Smooth muscle cell (in vitro differentiated cells): ENCODE data around the gene TDRKH. TPM values are rescaled to one million over a fixed set of nuclear protein-coding genes. Genes with fewer than 3 reads are reported as not detected.
"Not testable (repeated sequence)": the region's sequence is repeated elsewhere in the genome, so short reads cannot be mapped to it uniquely, and the experiment has no call there.

Source experiments
- DNase-seq: peaks from one replicate; lab custom pipeline; 2025; ENCODE audit not compliant: unreplicated experiment; lab: John Stamatoyannopoulos, UW
- H2AFZ ChIP-seq: fragments of 200-600 bp; sonication (generic); 2 replicates; pipeline ENCODE4 v1.6.0; 2016; ENCODE audit warnings: antibody characterized with exemption, low read depth, mild to moderate bottlenecking
- H3F3A ChIP-seq: fragments of 200-600 bp; sonication (generic); 2 replicates; pipeline ENCODE4 v1.6.0; 2017; ENCODE audit warnings: antibody characterized with exemption, low read depth
- H3K27ac ChIP-seq: fragments of 200-600 bp; sonication (generic); 2 replicates; pipeline ENCODE4 v1.5.1; 2016; ENCODE audit warnings: low read depth, mild to moderate bottlenecking
- H3K27me3 ChIP-seq: fragments of 200-600 bp; sonication (generic); 2 replicates; pipeline ENCODE4 v1.6.1; 2016; ENCODE audit warnings: low read depth, mild to moderate bottlenecking
- H3K36me3 ChIP-seq: fragments of 200-600 bp; sonication (generic); 2 replicates; pipeline ENCODE4 v1.5.1; 2016; ENCODE audit warnings: low read depth
- H3K4me1 ChIP-seq: fragments of 200-600 bp; sonication (generic); 2 replicates; pipeline ENCODE4 v1.5.1; 2016; ENCODE audit warnings: low read depth
- H3K4me2 ChIP-seq: fragments of 200-600 bp; sonication (generic); 2 replicates; pipeline ENCODE4 v1.6.0; 2016; ENCODE audit warnings: mild to moderate bottlenecking
- H3K4me3 ChIP-seq: fragments of 200-600 bp; sonication (generic); 2 replicates; pipeline ENCODE4 v1.5.1; 2016; ENCODE audit warnings: mild to moderate bottlenecking
- H3K79me2 ChIP-seq: fragments of 200-600 bp; sonication (generic); 2 replicates; pipeline ENCODE4 v1.6.0; 2016; ENCODE audit warnings: low read depth, mild to moderate bottlenecking
- H3K9ac ChIP-seq: fragments of 200-600 bp; sonication (generic); 2 replicates; pipeline ENCODE4 v1.6.0; 2016; ENCODE audit warnings: low read depth
- H3K9me3 ChIP-seq: fragments of 200-600 bp; sonication (generic); replicated peaks from 2 replicates; pipeline ENCODE4 v1.5.1; 2016; ENCODE audit warnings: low read depth
- H4K20me1 ChIP-seq: fragments of 200-600 bp; sonication (generic); 2 replicates; pipeline ENCODE4 v1.6.0; 2016; ENCODE audit warnings: low read depth
- CTCF ChIP-seq: fragments of 200-600 bp; sonication (generic); IDR thresholded peaks from 2 replicates; pipeline ENCODE4 v1.5.1; 2017; ENCODE audit warnings: borderline replicate concordance, mild to moderate bottlenecking, antibody characterized with exemption; ENCODE audit not compliant: insufficient read depth, poor library complexity, severe bottlenecking
- WGBS: methylation state at CpG from one replicate; pipeline ENCODE4 v1.1.7; 2016; ENCODE audit warnings: low lambda C conversion rate; 5-methylcytosine and 5-hydroxymethylcytosine counted together
- polyA plus RNA-seq: library from polyadenylated mRNA; unstranded; fragments of >200 nt; fragmentation: Nextera tagmentation; extraction: Ambion mirVana; gene quantifications from 2 replicates; pipeline ENCODE4 v1.2.1, GENCODE V29; 2016
- total RNA-seq: library from RNA; depleted of rRNA; stranded (reverse); fragments of >200 nt; gene quantifications from 2 replicates; pipeline ENCODE4 v1.2.3, GENCODE V29; 2014

Gene TDRKH
- total and polyA plus RNA-seq, 2 experiments from 2014 or later: 4.7 to 8.5 TPM

DNA sequence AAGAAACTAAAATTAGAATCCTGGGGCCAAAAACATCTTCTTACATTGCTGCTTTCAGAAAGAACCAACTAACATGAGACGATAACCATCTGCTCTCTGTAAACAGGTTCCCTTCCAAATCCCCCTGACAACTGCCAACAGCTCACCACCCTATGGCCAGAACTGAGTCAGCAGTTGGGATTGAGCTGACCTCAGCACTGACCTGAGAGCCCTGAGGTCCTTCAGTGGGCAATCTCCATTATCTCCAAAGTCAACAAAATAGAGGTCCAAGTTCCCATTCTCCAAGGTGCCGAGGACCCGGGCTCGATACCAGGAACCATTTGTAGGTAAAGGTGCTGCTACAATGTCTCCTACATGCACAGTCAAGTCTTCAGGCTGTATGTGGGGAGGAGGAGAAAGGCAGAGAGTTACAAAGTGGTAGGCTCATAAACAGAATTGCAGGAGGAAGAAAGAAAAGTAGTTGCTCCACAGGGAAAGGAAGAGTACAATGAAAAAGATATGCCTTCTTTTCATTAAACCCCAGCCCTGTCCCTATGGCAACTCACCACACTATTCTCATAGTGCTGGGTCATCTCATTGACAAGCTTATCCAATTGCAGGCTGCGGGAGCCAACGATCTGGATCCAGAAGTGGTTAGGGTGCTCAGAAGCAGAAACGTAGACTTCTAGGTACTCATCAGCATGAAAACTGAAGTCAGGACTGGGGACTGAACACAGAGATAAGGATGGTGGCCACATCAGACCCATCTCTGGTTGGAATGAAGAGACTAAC lies 14.2 kb downstream of the TDRKH start:
- Histone ChIP-seq H3K4me1 (no peaks in the 10 kb centered on the region), H3K4me2 (no peak overlapping the region), H3K9me3 (no peaks in the 10 kb centered on the region), H3K9ac (no peak overlapping the region), H3K36me3 (no peaks in the 10 kb centered on the region), H4K20me1 (no peaks in the 10 kb centered on the region), H2AFZ (no peak overlapping the region), H3K27me3 (no peaks in the 10 kb centered on the region), H3K27ac (no peak overlapping the region), H3K79me2 (no peaks in the 10 kb centered on the region), H3K4me3 (no peak overlapping the region), H3F3A (no peaks in the 10 kb centered on the region)
- no peak for TF ChIP-seq CTCF
- no peak for DNase-seq
- 95% methylated on average over 7 of the region's 7 CpGs for WGBS

- Histone ChIP-seq H2AFZ (no peak overlapping the region), H3K9me3 (no peaks in the 10 kb centered on the region), H3K27me3 (no peaks in the 10 kb centered on the region), H3K27ac (peak overlapping the region; percentile 85), H3K4me3 (no peak overlapping the region), H3K9ac (no peak overlapping the region), H3K4me2 (no peak overlapping the region), H3K4me1 (no peaks in the 10 kb centered on the region), H3F3A (no peaks in the 10 kb centered on the region), H4K20me1 (no peaks in the 10 kb centered on the region), H3K79me2 (no peaks in the 10 kb centered on the region), H3K36me3 (no peaks in the 10 kb centered on the region)
- WGBS: 50% methylated on average over 3 of the region's 3 CpGs
- TF ChIP-seq CTCF: no peak
- no peak for DNase-seq
These were observed 15.9 kb downstream of the TDRKH start for GRCh38 chr1:151774256-151774922.

- Histone ChIP-seq H3K36me3 (no peaks in the 10 kb centered on the region), H3K4me2 (no peak overlapping the region), H2AFZ (no peak overlapping the region), H3F3A (no peaks in the 10 kb centered on the region), H3K79me2 (no peaks in the 10 kb centered on the region), H3K27ac (peak overlapping the region; percentile 85), H3K9me3 (no peaks in the 10 kb centered on the region), H3K27me3 (no peaks in the 10 kb centered on the region), H3K4me1 (no peaks in the 10 kb centered on the region), H3K9ac (peak overlapping the region; percentile 20), H3K4me3 (no peak overlapping the region), H4K20me1 (no peaks in the 10 kb centered on the region)
- DNase-seq: no peak
- no peak for TF ChIP-seq CTCF
- 70% methylated on average over 5 of the region's 5 CpGs for WGBS
These were observed 16.6 kb downstream of the TDRKH start for GRCh38 chr1:151773702-151774101.

DNA sequence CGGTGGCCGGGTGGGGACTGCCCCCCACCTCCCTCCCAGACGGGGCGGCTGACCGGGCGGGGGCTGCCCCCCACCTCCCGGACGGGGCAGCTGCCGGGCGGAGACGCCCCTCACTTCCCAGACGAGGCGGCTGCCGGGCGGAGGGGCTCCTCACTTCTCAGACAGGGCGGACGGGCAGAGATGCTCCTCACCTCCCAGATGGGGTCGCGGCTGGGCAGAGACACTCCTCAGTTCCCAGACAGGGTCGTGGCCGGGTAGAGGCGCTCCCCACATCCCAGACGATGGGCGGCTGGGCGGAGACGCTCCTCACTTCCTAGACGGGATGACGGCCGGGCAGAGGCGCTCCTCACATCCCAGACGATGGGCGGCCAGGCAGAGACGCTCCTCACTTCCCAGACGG lies 21.0 kb downstream of the TDRKH start:
- DNase-seq, H3K36me3 ChIP-seq, H3K9me3 ChIP-seq, H3F3A ChIP-seq, H4K20me1 ChIP-seq, H3K4me2 ChIP-seq, H3K4me3 ChIP-seq, H3K27me3 ChIP-seq, H3K27ac ChIP-seq, H3K4me1 ChIP-seq, H2AFZ ChIP-seq, H3K79me2 ChIP-seq, H3K9ac ChIP-seq: not testable (repeated sequence)
- WGBS: 94% methylated on average over 17 of the region's 34 CpGs

DNA sequence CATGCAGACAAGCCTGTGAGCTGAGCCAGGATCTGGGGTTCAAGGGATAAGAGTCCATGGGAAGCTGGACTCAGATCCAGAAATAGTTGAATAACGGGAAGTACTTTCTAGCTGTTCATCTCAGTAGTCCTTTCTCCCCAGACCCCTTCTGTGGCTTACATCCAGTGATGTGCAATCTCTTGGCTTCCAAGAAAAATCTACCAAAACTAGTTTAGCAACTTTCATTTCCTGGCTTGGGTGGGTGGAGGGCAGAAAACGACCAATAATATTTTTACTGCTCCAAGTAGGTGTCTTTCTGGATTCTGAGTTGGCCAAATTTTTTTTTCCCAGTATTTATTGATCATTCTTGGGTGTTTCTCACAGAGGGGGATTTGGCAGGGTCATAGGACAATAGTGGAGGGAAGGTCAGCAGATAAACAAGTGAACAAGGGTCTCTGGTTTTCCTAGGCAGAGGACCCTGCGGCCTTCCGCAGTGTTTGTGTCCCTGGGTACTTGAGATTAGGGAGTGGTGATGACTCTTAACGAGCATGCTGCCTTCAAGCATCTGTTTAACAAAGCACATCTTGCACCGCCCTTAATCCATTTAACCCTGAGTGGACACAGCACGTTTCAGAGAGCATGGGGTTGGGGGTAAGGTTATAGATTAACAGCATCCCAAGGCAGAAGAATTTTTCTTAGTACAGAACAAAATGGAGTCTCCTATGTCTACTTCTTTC lies 21.8 kb downstream of the TDRKH start:
- not testable (repeated sequence) for H3K4me2 ChIP-seq, H3K36me3 ChIP-seq, DNase-seq, H2AFZ ChIP-seq, H3K4me3 ChIP-seq, H3K79me2 ChIP-seq, H3K9me3 ChIP-seq, H3K27me3 ChIP-seq, H3K9ac ChIP-seq, H3K27ac ChIP-seq, H3F3A ChIP-seq, H3K4me1 ChIP-seq, H4K20me1 ChIP-seq
- 60% methylated on average over 3 of the region's 7 CpGs for WGBS
